ENCODE measurements around the gene OTOP2.

Gene OTOP2

GRCh38 chr17:74925242-74925641 lies 1.2 kb downstream of the OTOP2 start:
- DNase-seq, result no peak

GRCh38 chr17:74928786-74929185 lies 4.7 kb downstream of the OTOP2 start:
- DNase-seq, result no peak

GRCh38 chr17:74930535-74931036 lies 6.5 kb downstream of the OTOP2 start:
- DNase-seq, result no peak

GRCh38 chr17:74935048-74935447 lies 11.0 kb downstream of the OTOP2 start:
- DNase-seq, result no peak

GRCh38 chr17:74935585-74936469 lies 11.8 kb downstream of the OTOP2 start, which contains the start of gene OTOP3:
Gene OTOP3, plus strand, starts transcription at chr17:74935898. Its CDS starts 24 bp downstream, at chr17:74935922.
- no peak for DNase-seq

GRCh38 chr17:74936470-74936799 lies 12.4 kb downstream of the OTOP2 start:
- DNase-seq, result no peak

GRCh38 chr17:74937064-74938051 lies 13.3 kb downstream of the OTOP2 start:
- DNase-seq, result no peak

- DNase-seq, result no peak
Observed at GRCh38 chr17:74938194-74938950, 14.3 kb downstream of the OTOP2 start.

GRCh38 chr17:74939534-74939933 lies 15.5 kb downstream of the OTOP2 start:
- DNase-seq, result no peak

- DNase-seq, result no peak
Observed at GRCh38 chr17:74941128-74941725, 17.2 kb downstream of the OTOP2 start.

GRCh38 chr17:74943808-74944522 lies 19.9 kb downstream of the OTOP2 start:
- DNase-seq, result no peak

GRCh38 chr17:74945543-74945942 lies 21.5 kb downstream of the OTOP2 start:
- no peak for DNase-seq

- DNase-seq, result no peak
Observed at GRCh38 chr17:74946641-74947040, 22.6 kb downstream of the OTOP2 start.

- DNase-seq, result no peak
Observed at GRCh38 chr17:74947041-74947754, 23.1 kb downstream of the OTOP2 start.

- DNase-seq, result no peak
Observed at GRCh38 chr17:74949455-74950115, 25.5 kb downstream of the OTOP2 start.

GRCh38 chr17:74950207-74950606 lies 26.1 kb downstream of the OTOP2 start:
- no peak for DNase-seq

- DNase-seq, result no peak
Observed at GRCh38 chr17:74951065-74951464, 27.0 kb downstream of the OTOP2 start.

GRCh38 chr17:74951680-74952421 lies 27.8 kb downstream of the OTOP2 start:
- no peak for DNase-seq

- DNase-seq, result no peak
Observed at GRCh38 chr17:74952431-74953133, 28.5 kb downstream of the OTOP2 start.

Data from T-helper 1 cell (primary cell).